K562 (cell line): ENCODE measurements around the gene SBDS.
"Not testable (repeated sequence)": the region's sequence is repeated elsewhere in the genome, so short reads cannot be mapped to it uniquely, and the experiment has no call there.

Experiments
- CTBP1 ChIP-seq: fragments of 450-650 bp; IDR thresholded peaks from 2 replicates; pipeline ENCODE4 v1.6.1; 2016; ENCODE audit warnings: borderline replicate concordance
- HDAC2 ChIP-seq: fragments of 450-650 bp; IDR thresholded peaks from 2 replicates; pipeline ENCODE4 v1.6.1; 2016; ENCODE audit warnings: mild to moderate bottlenecking
- TF ChIP-seq, protein P1 (sequence below): sonication (generic); formaldehyde crosslinking; IDR thresholded peaks from 2 replicates; pipeline ENCODE4 v1.8.0; 2022; ENCODE audit warnings: mild to moderate bottlenecking, missing genetic modification reagents

DNA sequence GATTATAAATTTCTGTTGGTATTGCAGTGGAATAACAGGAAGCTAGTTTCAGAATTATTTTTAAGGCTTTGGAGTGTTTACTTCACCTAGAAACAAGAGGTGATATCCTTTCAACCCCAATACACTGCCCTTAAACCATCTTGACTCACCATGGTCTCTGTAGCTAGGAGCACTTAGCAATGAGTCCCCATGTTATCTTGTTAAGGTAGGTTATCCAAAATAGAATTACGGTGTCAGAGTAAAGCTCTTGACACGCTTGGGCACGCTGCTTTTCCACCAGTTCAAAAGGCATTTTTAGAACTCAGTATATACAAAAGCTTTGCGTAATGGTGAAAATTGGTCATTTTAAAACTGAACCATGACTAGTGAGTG is 48.2 kb upstream of the SBDS start:
- TF ChIP-seq, protein P1, sequence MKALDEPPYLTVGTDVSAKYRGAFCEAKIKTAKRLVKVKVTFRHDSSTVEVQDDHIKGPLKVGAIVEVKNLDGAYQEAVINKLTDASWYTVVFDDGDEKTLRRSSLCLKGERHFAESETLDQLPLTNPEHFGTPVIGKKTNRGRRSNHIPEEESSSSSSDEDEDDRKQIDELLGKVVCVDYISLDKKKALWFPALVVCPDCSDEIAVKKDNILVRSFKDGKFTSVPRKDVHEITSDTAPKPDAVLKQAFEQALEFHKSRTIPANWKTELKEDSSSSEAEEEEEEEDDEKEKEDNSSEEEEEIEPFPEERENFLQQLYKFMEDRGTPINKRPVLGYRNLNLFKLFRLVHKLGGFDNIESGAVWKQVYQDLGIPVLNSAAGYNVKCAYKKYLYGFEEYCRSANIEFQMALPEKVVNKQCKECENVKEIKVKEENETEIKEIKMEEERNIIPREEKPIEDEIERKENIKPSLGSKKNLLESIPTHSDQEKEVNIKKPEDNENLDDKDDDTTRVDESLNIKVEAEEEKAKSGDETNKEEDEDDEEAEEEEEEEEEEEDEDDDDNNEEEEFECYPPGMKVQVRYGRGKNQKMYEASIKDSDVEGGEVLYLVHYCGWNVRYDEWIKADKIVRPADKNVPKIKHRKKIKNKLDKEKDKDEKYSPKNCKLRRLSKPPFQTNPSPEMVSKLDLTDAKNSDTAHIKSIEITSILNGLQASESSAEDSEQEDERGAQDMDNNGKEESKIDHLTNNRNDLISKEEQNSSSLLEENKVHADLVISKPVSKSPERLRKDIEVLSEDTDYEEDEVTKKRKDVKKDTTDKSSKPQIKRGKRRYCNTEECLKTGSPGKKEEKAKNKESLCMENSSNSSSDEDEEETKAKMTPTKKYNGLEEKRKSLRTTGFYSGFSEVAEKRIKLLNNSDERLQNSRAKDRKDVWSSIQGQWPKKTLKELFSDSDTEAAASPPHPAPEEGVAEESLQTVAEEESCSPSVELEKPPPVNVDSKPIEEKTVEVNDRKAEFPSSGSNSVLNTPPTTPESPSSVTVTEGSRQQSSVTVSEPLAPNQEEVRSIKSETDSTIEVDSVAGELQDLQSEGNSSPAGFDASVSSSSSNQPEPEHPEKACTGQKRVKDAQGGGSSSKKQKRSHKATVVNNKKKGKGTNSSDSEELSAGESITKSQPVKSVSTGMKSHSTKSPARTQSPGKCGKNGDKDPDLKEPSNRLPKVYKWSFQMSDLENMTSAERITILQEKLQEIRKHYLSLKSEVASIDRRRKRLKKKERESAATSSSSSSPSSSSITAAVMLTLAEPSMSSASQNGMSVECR, result not testable (repeated sequence)
- TF ChIP-seq HDAC2, CTBP1: not testable (repeated sequence)
